ENCODE data around the gene TRIM14. TPM values are rescaled to one million over a fixed set of nuclear protein-coding genes. Genes with fewer than 3 reads are reported as not detected.
A peak's percentile ranks its signal among the peaks of the same experiment; 100 is the strongest.

The TRIM14 gene, protein sequence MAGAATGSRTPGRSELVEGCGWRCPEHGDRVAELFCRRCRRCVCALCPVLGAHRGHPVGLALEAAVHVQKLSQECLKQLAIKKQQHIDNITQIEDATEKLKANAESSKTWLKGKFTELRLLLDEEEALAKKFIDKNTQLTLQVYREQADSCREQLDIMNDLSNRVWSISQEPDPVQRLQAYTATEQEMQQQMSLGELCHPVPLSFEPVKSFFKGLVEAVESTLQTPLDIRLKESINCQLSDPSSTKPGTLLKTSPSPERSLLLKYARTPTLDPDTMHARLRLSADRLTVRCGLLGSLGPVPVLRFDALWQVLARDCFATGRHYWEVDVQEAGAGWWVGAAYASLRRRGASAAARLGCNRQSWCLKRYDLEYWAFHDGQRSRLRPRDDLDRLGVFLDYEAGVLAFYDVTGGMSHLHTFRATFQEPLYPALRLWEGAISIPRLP
- total RNA-seq (ENCODE audit: low replicate concordance), result 9.9 and 18.8 TPM in 2 replicates
- long read RNA-seq, full-length matches to known transcripts, result 3 of 13 reads
- long read RNA-seq, partial matches to known transcripts, result 0 of 13 reads
- long read RNA-seq, other reads (novel, unspliced or antisense), result 10 of 13 reads

- Mint-ChIP-seq H3K9me3 (no peaks in the 10 kb centered on the region), H3K36me3 (no peaks in the 10 kb centered on the region), H3K4me3 (peak within 1 kb of the TSS; percentile 84), H3K27me3 (peaks cover 3% of the 10 kb centered on the region), H3K4me1 (ENCODE audit: unreplicated experiment) (peaks cover 13% of the 10 kb centered on the region), H3K27ac (peak within 1 kb of the TSS; percentile 83)
- no peak for DNase-seq (ENCODE audit: extremely low spot score, unreplicated experiment)
- TF ChIP-seq CTCF (conservative IDR thresholded peaks at IDR 0.05), result no peak
Measured at GRCh38 chr9:98118640-98119601, at the start of gene TRIM14. Gene TRIM14, minus strand, starts transcription at chr9:98119222. Its CDS starts 34 bp downstream, at chr9:98119188.

DNA sequence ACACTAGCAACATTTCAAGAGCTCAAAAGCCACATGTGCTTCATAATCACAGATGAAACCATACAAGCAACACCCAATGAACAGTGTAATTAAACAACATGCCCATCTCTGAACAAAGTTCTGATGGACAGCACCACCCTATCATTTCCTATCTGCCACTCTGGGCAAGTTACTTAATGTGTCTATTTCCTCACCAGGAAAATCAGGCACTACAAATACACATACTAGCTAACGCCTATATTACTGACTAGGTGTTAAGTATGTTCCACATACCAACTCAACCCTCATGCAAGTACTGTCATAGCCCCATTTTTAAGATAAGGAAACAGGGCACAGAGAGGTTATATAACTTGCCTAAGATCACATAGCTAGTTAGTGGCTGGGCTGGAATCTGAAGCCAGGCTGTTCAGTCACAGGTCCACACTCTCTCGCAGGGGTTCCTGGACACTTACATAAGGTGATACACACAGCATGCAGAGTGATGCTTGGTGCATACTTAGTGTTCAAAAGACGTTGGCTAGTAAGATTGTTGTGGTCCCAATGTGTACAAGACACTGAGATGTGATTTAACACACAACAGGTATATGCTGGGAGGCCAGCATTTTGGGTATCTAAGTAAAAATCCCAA, 49.2 kb upstream of the TRIM14 start:
- Mint-ChIP-seq H3K4me1 (ENCODE audit: unreplicated experiment) (peaks cover 37% of the 10 kb centered on the region), H3K9me3 (no peaks in the 10 kb centered on the region), H3K36me3 (no peaks in the 10 kb centered on the region), H3K4me3 (no peak overlapping the region), H3K27ac (no peak overlapping the region), H3K27me3 (no peaks in the 10 kb centered on the region)
- DNase-seq (ENCODE audit: extremely low spot score, unreplicated experiment), result no peak
- TF ChIP-seq CTCF (conservative IDR thresholded peaks at IDR 0.05), result no peak

GRCh38 chr9:98164912-98165311, 45.9 kb upstream of the TRIM14 start:
- no peaks in the 10 kb centered on the region for H3K36me3 Mint-ChIP-seq
- no peaks in the 10 kb centered on the region for H3K27me3 Mint-ChIP-seq
- H3K27ac Mint-ChIP-seq, result no peak overlapping the region
- no peak for TF ChIP-seq CTCF (conservative IDR thresholded peaks at IDR 0.05)
- no peaks in the 10 kb centered on the region for H3K9me3 Mint-ChIP-seq
- peaks cover 20% of the 10 kb centered on the region for H3K4me1 Mint-ChIP-seq (ENCODE audit: unreplicated experiment)
- no peak overlapping the region for H3K4me3 Mint-ChIP-seq
- DNase-seq (ENCODE audit: extremely low spot score, unreplicated experiment), result no peak

- DNase-seq (ENCODE audit: extremely low spot score, unreplicated experiment), result no peak
- Mint-ChIP-seq H3K9me3 (no peaks in the 10 kb centered on the region), H3K27ac (peak overlapping the region; percentile 45), H3K4me1 (ENCODE audit: unreplicated experiment) (peaks cover 10% of the 10 kb centered on the region), H3K36me3 (no peaks in the 10 kb centered on the region), H3K4me3 (no peak overlapping the region), H3K27me3 (no peaks in the 10 kb centered on the region)
- TF ChIP-seq CTCF (conservative IDR thresholded peaks at IDR 0.05), result no peak
Measured at GRCh38 chr9:98162613-98163012, 43.6 kb upstream of the TRIM14 start.

DNA sequence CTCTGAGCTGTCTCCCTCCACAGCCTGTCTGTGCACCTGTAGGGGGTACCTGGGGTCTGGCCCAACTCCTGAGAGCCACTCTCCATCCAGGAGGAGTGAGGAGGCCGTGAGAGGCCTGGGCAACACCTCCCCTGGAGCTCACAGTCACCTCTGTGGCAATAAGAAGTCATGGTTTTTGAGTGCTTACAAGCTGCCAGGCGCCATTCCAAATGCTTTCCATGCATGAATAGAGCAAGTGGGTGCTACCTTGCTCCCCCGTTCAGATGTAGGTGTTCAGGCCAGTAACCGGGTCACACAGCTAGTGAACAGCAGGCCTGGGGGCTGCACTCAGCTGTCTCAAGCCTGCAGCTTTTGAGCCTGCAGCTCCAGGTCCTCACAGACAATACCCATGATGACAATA, 42.8 kb upstream of the TRIM14 start:
- no peak for DNase-seq (ENCODE audit: extremely low spot score, unreplicated experiment)

More for the DNA sequence above, 42.8 kb upstream of the TRIM14 start:
- Mint-ChIP-seq H3K27ac (no peak overlapping the region), H3K27me3 (no peaks in the 10 kb centered on the region), H3K9me3 (no peaks in the 10 kb centered on the region), H3K36me3 (no peaks in the 10 kb centered on the region), H3K4me1 (ENCODE audit: unreplicated experiment) (peaks cover 4% of the 10 kb centered on the region), H3K4me3 (no peak overlapping the region)
- TF ChIP-seq CTCF (conservative IDR thresholded peaks at IDR 0.05), result no peak

All from type B pancreatic cell (in vitro differentiated cells).